Measurements from ENCODE around the gene GTF3C6.
"Not testable (repeated sequence)": the region's sequence is repeated elsewhere in the genome, so short reads cannot be mapped to it uniquely, and the experiment has no call there.

The GTF3C6 gene

GRCh38 chr6:110950440-110950839 lies 8.1 kb upstream of the GTF3C6 start:
- Histone ChIP-seq H3K36me3 (no peaks in the 10 kb centered on the region), H3K9me3 (no peaks in the 10 kb centered on the region), H3K27me3 (no peaks in the 10 kb centered on the region), H3K4me1 (peaks cover 0 to 4% (median 1%) of the 10 kb centered on the region in 4 donors), H3K4me3 (no peak overlapping the region), H3K27ac (no peak overlapping the region)
- no peak for TF ChIP-seq CTCF (IDR thresholded peaks at IDR 0.05)
- no peak for DNase-seq
- intact Hi-C loops (cut with DNase I; ENCODE audit: low total_unique reads): loop anchor here (10.0 kb wide), 1 partner anchor 76 kb away; the partner anchor contains the start of gene AMD1

GRCh38 chr6:110951008-110951407 lies 7.5 kb upstream of the GTF3C6 start:
- no peaks in the 10 kb centered on the region for H3K36me3 ChIP-seq
- peaks cover 0 to 4% (median 1%) of the 10 kb centered on the region in 4 donors for H3K4me1 ChIP-seq
- no peaks in the 10 kb centered on the region for H3K27me3 ChIP-seq
- no peak for TF ChIP-seq CTCF (IDR thresholded peaks at IDR 0.05)
- intact Hi-C loops (cut with DNase I; ENCODE audit: low total_unique reads): loop anchor here (10.0 kb wide), 1 partner anchor 76 kb away; the partner anchor contains the start of gene AMD1
- no peak overlapping the region for H3K27ac ChIP-seq
- H3K4me3 ChIP-seq: no peak overlapping the region
- no peaks in the 10 kb centered on the region for H3K9me3 ChIP-seq
- DNase-seq: no peak

GRCh38 chr6:110951986-110952794 lies 6.3 kb upstream of the GTF3C6 start:
- DNase-seq: no peak
- no peak for TF ChIP-seq CTCF (IDR thresholded peaks at IDR 0.05)
- intact Hi-C loops (cut with DNase I; ENCODE audit: low total_unique reads): loop anchor here (10.0 kb wide), 1 partner anchor 77 kb away; the partner anchor contains the start of gene AMD1

GRCh38 chr6:110953633-110954303 lies 4.7 kb upstream of the GTF3C6 start:
- intact Hi-C loops (cut with DNase I; ENCODE audit: low total_unique reads): loop anchor here (10.0 kb wide), 1 partner anchor 79 kb away; the partner anchor contains the start of gene AMD1
- no peak overlapping the region for H3K4me3 ChIP-seq
- no peaks in the 10 kb centered on the region for H3K9me3 ChIP-seq
- H3K4me1 ChIP-seq: peaks cover 0 to 11% (median 8%) of the 10 kb centered on the region in 4 donors
- no peak overlapping the region for H3K27ac ChIP-seq
- no peaks in the 10 kb centered on the region for H3K36me3 ChIP-seq
- H3K27me3 ChIP-seq: no peaks in the 10 kb centered on the region
- DNase-seq: no peak
- TF ChIP-seq CTCF (IDR thresholded peaks at IDR 0.05): no peak

More at GRCh38 chr6:110951986-110952794, 6.3 kb upstream of the GTF3C6 start:
- Histone ChIP-seq H3K4me3 (no peak overlapping the region), H3K36me3 (no peaks in the 10 kb centered on the region), H3K4me1 (peaks cover 0 to 4% (median 1%) of the 10 kb centered on the region in 4 donors), H3K9me3 (no peaks in the 10 kb centered on the region), H3K27ac (no peak overlapping the region), H3K27me3 (no peaks in the 10 kb centered on the region)

- H3K9me3 ChIP-seq: no peaks in the 10 kb centered on the region
- intact Hi-C loops (cut with DNase I; ENCODE audit: low total_unique reads): no loop called here
Observed at GRCh38 chr6:110960014-110960390, 1.5 kb downstream of the GTF3C6 start.

GRCh38 chr6:110962636-110963035 lies 4.1 kb downstream of the GTF3C6 start:
- peaks cover 50 to 71% (median 58%) of the 10 kb centered on the region in 3 donors for H3K36me3 ChIP-seq
- H3K9me3 ChIP-seq; DNase-seq; intact Hi-C loops (cut with DNase I; ENCODE audit: low total_unique reads); H3K4me3 ChIP-seq; H3K27me3 ChIP-seq; H3K27ac ChIP-seq: not testable (repeated sequence)
- peaks cover 0 to 12% (median 11%) of the 10 kb centered on the region in 4 donors for H3K4me1 ChIP-seq

More at GRCh38 chr6:110960014-110960390, 1.5 kb downstream of the GTF3C6 start:
- TF ChIP-seq CTCF (IDR thresholded peaks at IDR 0.05): no peak
- DNase-seq: no peak
- Histone ChIP-seq H3K4me3 (no peak overlapping the region), H3K4me1 (peaks cover 0 to 13% (median 12%) of the 10 kb centered on the region in 4 donors), H3K36me3 (peaks cover 35 to 48% (median 35%) of the 10 kb centered on the region in 3 donors), H3K27me3 (no peaks in the 10 kb centered on the region), H3K27ac (no peak overlapping the region)
